ENCODE results near the gene ZNF41.
"Not testable (repeated sequence)": the region's sequence is repeated elsewhere in the genome, so short reads cannot be mapped to it uniquely, and the experiment has no call there.

ZNF41 gene

GRCh38 chrX:47482512-47483305 is at the start of gene ZNF41:
ZNF41 (minus strand) TSS chrX:47483222; CDS start chrX:47467481, 15,741 bp downstream.
- peak; percentile 81 for DNase-seq

GRCh38 chrX:47530049-47530448 is 47.0 kb upstream of the ZNF41 start:
- DNase-seq, result no peak

GRCh38 chrX:47529548-47529947 is 46.5 kb upstream of the ZNF41 start:
- DNase-seq, result no peak

- no peak for DNase-seq
Measured at GRCh38 chrX:47523713-47524166, 40.7 kb upstream of the ZNF41 start.

GRCh38 chrX:47523297-47523696 is 40.3 kb upstream of the ZNF41 start:
- peak; percentile 32 for DNase-seq

- DNase-seq, result no peak
Measured at GRCh38 chrX:47518144-47518543, 35.1 kb upstream of the ZNF41 start.

- no peak for DNase-seq
Measured at GRCh38 chrX:47515941-47516665, 33.1 kb upstream of the ZNF41 start.

GRCh38 chrX:47514533-47515235 is 31.7 kb upstream of the ZNF41 start:
- no peak for DNase-seq

- not testable (repeated sequence) for DNase-seq
Measured at GRCh38 chrX:47513034-47513965, 30.3 kb upstream of the ZNF41 start.

GRCh38 chrX:47512383-47512782 is 29.4 kb upstream of the ZNF41 start:
- not testable (repeated sequence) for DNase-seq

- no peak for DNase-seq
Measured at GRCh38 chrX:47507153-47507867, 24.3 kb upstream of the ZNF41 start.

- no peak for DNase-seq
Measured at GRCh38 chrX:47503151-47503550, 20.1 kb upstream of the ZNF41 start.

GRCh38 chrX:47502316-47503125 is 19.5 kb upstream of the ZNF41 start:
- no peak for DNase-seq

- DNase-seq, result no peak
Measured at GRCh38 chrX:47501226-47502074, 18.4 kb upstream of the ZNF41 start.

GRCh38 chrX:47500554-47500953 is 17.5 kb upstream of the ZNF41 start:
- DNase-seq, result no peak

- no peak for DNase-seq
Measured at GRCh38 chrX:47499293-47499692, 16.3 kb upstream of the ZNF41 start.

- no peak for DNase-seq
Measured at GRCh38 chrX:47498411-47498810, 15.4 kb upstream of the ZNF41 start.

- no peak for DNase-seq
Measured at GRCh38 chrX:47497271-47497888, 14.4 kb upstream of the ZNF41 start.

- DNase-seq, result not testable (repeated sequence)
Measured at GRCh38 chrX:47492133-47492532, 9.1 kb upstream of the ZNF41 start.

Measured in DMS79 (cell line).